RWPE1 (cell line): ENCODE results near the gene PLCB4.

Experiments
- CTCF ChIA-PET: fragments of 350-600 bp; sonication (Branson Sonifier 250); formaldehyde crosslinking; extraction: SDS; loops from one replicate; lab custom pipeline; 2021; lab: Yijun Ruan, JAX
- POLR2A ChIA-PET: fragments of 400-600 bp; formaldehyde crosslinking; extraction: SDS; loops from one replicate; lab custom pipeline; 2020; ENCODE audit warnings: antibody characterized with exemption; ENCODE audit not compliant: low non-redundant PET; lab: Yijun Ruan, JAX
- DNase-seq: peaks from one replicate; pipeline ENCODE4 v3.0.0; 2012; ENCODE audit warnings: low spot score
- H3K27ac ChIP-seq: fragments of 450-650 bp; 2 replicates; pipeline ENCODE4 v1.5.1; 2017
- CTCF ChIP-seq: fragments of 450-650 bp; conservative IDR thresholded peaks from 2 replicates; pipeline ENCODE4 v1.5.1; 2017; ENCODE audit warnings: low read depth, mild to moderate bottlenecking

PLCB4 gene

GRCh38 chr20:9260027-9260426, 191.1 kb downstream of the PLCB4 start:
- ChIA-PET POLR2A (no interaction called here), CTCF (no interaction called here)
- DNase-seq = no peak

GRCh38 chr20:9261781-9262180, 192.9 kb downstream of the PLCB4 start:
- CTCF ChIA-PET = no interaction called here

More at GRCh38 chr20:9260027-9260426, 191.1 kb downstream of the PLCB4 start:
- TF ChIP-seq CTCF = no peak
- H3K27ac ChIP-seq = no peak overlapping the region

GRCh38 chr20:9262653-9263194, 193.8 kb downstream of the PLCB4 start:
- H3K27ac ChIP-seq = no peak overlapping the region
- TF ChIP-seq CTCF = no peak
- DNase-seq = no peak
- ChIA-PET CTCF (no interaction called here), POLR2A (no interaction called here)

More at GRCh38 chr20:9261781-9262180, 192.9 kb downstream of the PLCB4 start:
- no peak overlapping the region for H3K27ac ChIP-seq
- no peak for DNase-seq
- POLR2A ChIA-PET = no interaction called here
- no peak for TF ChIP-seq CTCF

- CTCF ChIA-PET = no interaction called here
- DNase-seq = no peak
- TF ChIP-seq CTCF = no peak
- POLR2A ChIA-PET = no interaction called here
- no peak overlapping the region for H3K27ac ChIP-seq
Observed at GRCh38 chr20:9269280-9269971, 200.5 kb downstream of the PLCB4 start.

GRCh38 chr20:9270831-9271230, 201.9 kb downstream of the PLCB4 start:
- H3K27ac ChIP-seq = no peak overlapping the region
- CTCF ChIA-PET = no interaction called here
- POLR2A ChIA-PET = no interaction called here
- DNase-seq = no peak
- TF ChIP-seq CTCF = no peak

- POLR2A ChIA-PET = no interaction called here
- TF ChIP-seq CTCF = no peak
- CTCF ChIA-PET = interaction anchor here (0.5 kb wide), 1 partner anchor 523 kb away, joined by 4 read pairs; no protein-coding TSS in a partner anchor
- no peak overlapping the region for H3K27ac ChIP-seq
- DNase-seq = no peak
Observed at GRCh38 chr20:9276966-9277468, 208.1 kb downstream of the PLCB4 start.
